Measurements from ENCODE around the gene PRRT1B.

The PRRT1B gene

GRCh38 chr9:131554087-131554842 is 8.9 kb downstream of the PRRT1B start:
- no peak for DNase-seq

GRCh38 chr9:131554843-131555351 is 9.6 kb downstream of the PRRT1B start:
- no peak for DNase-seq

- DNase-seq, result no peak
Measured at GRCh38 chr9:131555841-131556673, 10.7 kb downstream of the PRRT1B start.

GRCh38 chr9:131557855-131558548 is 12.7 kb downstream of the PRRT1B start:
- no peak for DNase-seq

GRCh38 chr9:131559421-131560000 is 14.2 kb downstream of the PRRT1B start:
- no peak for DNase-seq

- no peak for DNase-seq
Measured at GRCh38 chr9:131562032-131562959, 17.0 kb downstream of the PRRT1B start.

- DNase-seq, result no peak
Measured at GRCh38 chr9:131565369-131565768, 20.0 kb downstream of the PRRT1B start.

- no peak for DNase-seq
Measured at GRCh38 chr9:131566158-131566557, 20.8 kb downstream of the PRRT1B start.

- DNase-seq, result no peak
Measured at GRCh38 chr9:131567910-131568309, 22.6 kb downstream of the PRRT1B start.

GRCh38 chr9:131574730-131575640 is 29.7 kb downstream of the PRRT1B start:
- no peak for DNase-seq

GRCh38 chr9:131575946-131576853 is 30.9 kb downstream of the PRRT1B start:
- no peak for DNase-seq

GRCh38 chr9:131577005-131578000 is 32.0 kb downstream of the PRRT1B start:
- no peak for DNase-seq

GRCh38 chr9:131578021-131578420 is 32.7 kb downstream of the PRRT1B start:
- no peak for DNase-seq

GRCh38 chr9:131578731-131579504 is 33.6 kb downstream of the PRRT1B start:
- peak; percentile 45 for DNase-seq

- no peak for DNase-seq
Measured at GRCh38 chr9:131579789-131580211, 34.5 kb downstream of the PRRT1B start.

- no peak for DNase-seq
Measured at GRCh38 chr9:131580358-131580757, 35.0 kb downstream of the PRRT1B start.

GRCh38 chr9:131582056-131582455 is 36.7 kb downstream of the PRRT1B start:
- DNase-seq, result no peak
